Measurements from ENCODE around the gene STARD8.

The STARD8 gene

GRCh38 chrX:68692651-68693050 lies 45.2 kb downstream of the STARD8 start:
- no peak for DNase-seq

GRCh38 chrX:68693481-68694434 lies 46.3 kb downstream of the STARD8 start:
- DNase-seq, result no peak

- no peak for DNase-seq
Observed at GRCh38 chrX:68694435-68695205, 47.2 kb downstream of the STARD8 start.

GRCh38 chrX:68695206-68695845 lies 47.9 kb downstream of the STARD8 start:
- DNase-seq, result no peak

GRCh38 chrX:68696267-68696990 lies 49.0 kb downstream of the STARD8 start:
- DNase-seq, result no peak

GRCh38 chrX:68697036-68697435 lies 49.6 kb downstream of the STARD8 start:
- no peak for DNase-seq

- no peak for DNase-seq
Observed at GRCh38 chrX:68697465-68698125, 50.1 kb downstream of the STARD8 start.

- no peak for DNase-seq
Observed at GRCh38 chrX:68698942-68699341, 51.5 kb downstream of the STARD8 start.

- DNase-seq, result no peak
Observed at GRCh38 chrX:68699960-68700746, 52.7 kb downstream of the STARD8 start.

- no peak for DNase-seq
Observed at GRCh38 chrX:68703369-68703768, 55.9 kb downstream of the STARD8 start.

GRCh38 chrX:68703846-68704245 lies 56.4 kb downstream of the STARD8 start:
- no peak for DNase-seq

GRCh38 chrX:68705986-68706385 lies 58.5 kb downstream of the STARD8 start:
- no peak for DNase-seq

- no peak for DNase-seq
Observed at GRCh38 chrX:68708503-68709290, 61.2 kb downstream of the STARD8 start.

- no peak for DNase-seq
Observed at GRCh38 chrX:68710870-68711576, 63.6 kb downstream of the STARD8 start.

- no peak for DNase-seq
Observed at GRCh38 chrX:68711845-68712244, 64.4 kb downstream of the STARD8 start.

- no peak for DNase-seq
Observed at GRCh38 chrX:68714856-68715255, 67.4 kb downstream of the STARD8 start.

GRCh38 chrX:68717196-68717595 lies 69.7 kb downstream of the STARD8 start:
- DNase-seq, result no peak

- no peak for DNase-seq
Observed at GRCh38 chrX:68717663-68718442, 70.4 kb downstream of the STARD8 start.

GRCh38 chrX:68718443-68718820 lies 71.0 kb downstream of the STARD8 start:
- DNase-seq, result no peak

Measured in central memory CD4-positive, alpha-beta T cell (primary cell).